ENCODE measurements around the gene CDCA7. TPM values are rescaled to one million over a fixed set of nuclear protein-coding genes. Genes with fewer than 3 reads are reported as not detected.

CDCA7 gene
- total RNA-seq, 1 donor from 2014 or later, result 7.1 TPM

DNA sequence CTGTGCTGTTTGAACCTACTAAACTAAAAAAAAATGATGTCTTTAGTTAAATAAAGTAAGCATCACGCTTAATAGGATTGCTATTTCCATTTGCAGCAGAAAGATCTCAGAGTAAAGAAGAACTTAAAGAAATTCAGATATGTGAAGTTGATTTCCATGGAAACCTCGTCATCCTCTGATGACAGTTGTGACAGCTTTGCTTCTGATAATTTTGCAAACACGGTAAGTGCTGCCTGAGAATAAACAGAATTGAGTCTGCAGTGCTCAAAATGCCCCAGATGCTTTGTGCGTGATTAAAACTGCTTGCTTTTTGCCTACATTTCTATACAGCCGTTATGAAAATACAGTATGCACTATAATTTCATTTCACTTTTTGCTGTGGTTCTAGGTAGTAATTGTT, 3.9 kb downstream of the CDCA7 start:
- H3K4me3 Mint-ChIP-seq (ENCODE audit: unreplicated experiment), result no peak overlapping the region
- H3K27me3 Mint-ChIP-seq (ENCODE audit: unreplicated experiment), result no peaks in the 10 kb centered on the region
- H3K36me3 Mint-ChIP-seq (ENCODE audit: unreplicated experiment), result peaks cover 2% of the 10 kb centered on the region
- H3K4me1 Mint-ChIP-seq (ENCODE audit: unreplicated experiment), result peaks cover 14% of the 10 kb centered on the region
- no peaks in the 10 kb centered on the region for H3K9me3 Mint-ChIP-seq (ENCODE audit: unreplicated experiment)
- no peak overlapping the region for H3K27ac Mint-ChIP-seq (ENCODE audit: unreplicated experiment)
- no peak for DNase-seq (ENCODE audit: extremely low spot score, unreplicated experiment)
- TF ChIP-seq, protein P1, sequence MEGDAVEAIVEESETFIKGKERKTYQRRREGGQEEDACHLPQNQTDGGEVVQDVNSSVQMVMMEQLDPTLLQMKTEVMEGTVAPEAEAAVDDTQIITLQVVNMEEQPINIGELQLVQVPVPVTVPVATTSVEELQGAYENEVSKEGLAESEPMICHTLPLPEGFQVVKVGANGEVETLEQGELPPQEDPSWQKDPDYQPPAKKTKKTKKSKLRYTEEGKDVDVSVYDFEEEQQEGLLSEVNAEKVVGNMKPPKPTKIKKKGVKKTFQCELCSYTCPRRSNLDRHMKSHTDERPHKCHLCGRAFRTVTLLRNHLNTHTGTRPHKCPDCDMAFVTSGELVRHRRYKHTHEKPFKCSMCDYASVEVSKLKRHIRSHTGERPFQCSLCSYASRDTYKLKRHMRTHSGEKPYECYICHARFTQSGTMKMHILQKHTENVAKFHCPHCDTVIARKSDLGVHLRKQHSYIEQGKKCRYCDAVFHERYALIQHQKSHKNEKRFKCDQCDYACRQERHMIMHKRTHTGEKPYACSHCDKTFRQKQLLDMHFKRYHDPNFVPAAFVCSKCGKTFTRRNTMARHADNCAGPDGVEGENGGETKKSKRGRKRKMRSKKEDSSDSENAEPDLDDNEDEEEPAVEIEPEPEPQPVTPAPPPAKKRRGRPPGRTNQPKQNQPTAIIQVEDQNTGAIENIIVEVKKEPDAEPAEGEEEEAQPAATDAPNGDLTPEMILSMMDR (IDR thresholded peaks at IDR 0.05), result no peak

DNA sequence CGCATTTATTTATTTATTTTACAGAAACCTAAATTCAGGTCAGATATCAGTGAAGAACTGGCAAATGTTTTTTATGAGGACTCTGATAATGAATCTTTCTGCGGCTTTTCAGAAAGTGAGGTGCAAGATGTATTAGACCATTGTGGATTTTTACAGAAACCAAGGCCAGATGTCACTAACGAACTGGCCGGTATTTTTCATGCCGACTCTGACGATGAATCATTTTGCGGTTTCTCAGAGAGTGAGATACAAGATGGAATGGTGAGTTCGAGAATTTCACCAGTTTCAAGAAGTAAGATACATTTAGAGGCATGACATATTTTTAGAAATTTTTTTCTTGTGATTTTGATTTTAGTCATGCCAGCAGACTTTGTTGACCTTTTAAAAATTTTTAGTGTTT, 4.6 kb downstream of the CDCA7 start:
- TF ChIP-seq, protein P1 (IDR thresholded peaks at IDR 0.05), result no peak
- Mint-ChIP-seq H3K4me3 (ENCODE audit: unreplicated experiment) (no peak overlapping the region), H3K27ac (ENCODE audit: unreplicated experiment) (no peak overlapping the region), H3K27me3 (ENCODE audit: unreplicated experiment) (no peaks in the 10 kb centered on the region), H3K36me3 (ENCODE audit: unreplicated experiment) (peaks cover 6% of the 10 kb centered on the region), H3K4me1 (ENCODE audit: unreplicated experiment) (peaks cover 11% of the 10 kb centered on the region), H3K9me3 (ENCODE audit: unreplicated experiment) (no peaks in the 10 kb centered on the region)
- DNase-seq (ENCODE audit: extremely low spot score, unreplicated experiment), result no peak

DNA sequence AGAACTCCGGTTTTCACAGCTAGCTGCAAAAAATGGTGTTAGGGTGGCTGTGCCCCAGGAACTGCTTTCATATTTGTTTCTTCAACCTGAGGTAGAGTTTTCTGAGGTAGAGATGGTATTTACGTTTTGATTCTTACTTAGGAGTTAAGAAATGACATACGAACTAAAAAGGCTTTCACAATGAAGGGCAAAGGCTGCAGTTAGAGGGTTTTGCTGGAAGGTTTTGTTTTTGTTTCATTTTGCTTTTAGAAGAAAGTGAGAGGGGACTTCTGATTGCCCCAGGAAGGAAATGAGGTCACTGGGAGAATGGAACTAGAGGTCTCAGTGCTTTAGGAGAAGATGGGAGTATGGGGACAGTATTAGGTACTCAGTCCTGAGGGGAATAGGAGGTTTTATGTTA, 15.5 kb downstream of the CDCA7 start:
- Mint-ChIP-seq H3K9me3 (ENCODE audit: unreplicated experiment) (no peaks in the 10 kb centered on the region), H3K4me3 (ENCODE audit: unreplicated experiment) (no peak overlapping the region), H3K27me3 (ENCODE audit: unreplicated experiment) (no peaks in the 10 kb centered on the region), H3K36me3 (ENCODE audit: unreplicated experiment) (peaks cover 6% of the 10 kb centered on the region), H3K4me1 (ENCODE audit: unreplicated experiment) (peaks cover 4% of the 10 kb centered on the region), H3K27ac (ENCODE audit: unreplicated experiment) (no peak overlapping the region)
- no peak for DNase-seq (ENCODE audit: extremely low spot score, unreplicated experiment)
- TF ChIP-seq, protein P1 (IDR thresholded peaks at IDR 0.05), result no peak

DNA sequence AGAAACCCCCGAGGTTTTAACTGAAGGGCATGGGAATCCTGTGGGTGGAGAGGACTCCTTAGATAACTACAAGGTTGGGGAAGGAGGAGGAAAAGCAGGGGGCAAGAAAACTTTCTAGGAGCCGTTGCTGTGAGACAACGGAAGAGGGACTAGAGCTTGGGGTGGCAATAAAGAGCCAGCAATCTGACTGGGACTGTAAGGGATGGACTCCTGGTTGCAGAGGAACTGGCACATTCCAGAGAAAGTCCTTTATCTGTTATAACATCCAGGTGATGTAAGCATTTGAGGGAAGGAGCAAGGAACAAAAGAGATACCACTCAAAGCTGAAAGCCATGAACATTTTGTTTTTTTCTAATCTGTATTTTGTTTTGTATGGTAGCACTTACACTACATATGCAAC, 16.4 kb downstream of the CDCA7 start:
- Mint-ChIP-seq H3K9me3 (ENCODE audit: unreplicated experiment) (no peaks in the 10 kb centered on the region), H3K4me1 (ENCODE audit: unreplicated experiment) (peaks cover 4% of the 10 kb centered on the region), H3K27ac (ENCODE audit: unreplicated experiment) (no peak overlapping the region), H3K36me3 (ENCODE audit: unreplicated experiment) (peaks cover 4% of the 10 kb centered on the region), H3K27me3 (ENCODE audit: unreplicated experiment) (no peaks in the 10 kb centered on the region), H3K4me3 (ENCODE audit: unreplicated experiment) (no peak overlapping the region)
- DNase-seq (ENCODE audit: extremely low spot score, unreplicated experiment), result no peak
- TF ChIP-seq, protein P1 (IDR thresholded peaks at IDR 0.05), result no peak

DNA sequence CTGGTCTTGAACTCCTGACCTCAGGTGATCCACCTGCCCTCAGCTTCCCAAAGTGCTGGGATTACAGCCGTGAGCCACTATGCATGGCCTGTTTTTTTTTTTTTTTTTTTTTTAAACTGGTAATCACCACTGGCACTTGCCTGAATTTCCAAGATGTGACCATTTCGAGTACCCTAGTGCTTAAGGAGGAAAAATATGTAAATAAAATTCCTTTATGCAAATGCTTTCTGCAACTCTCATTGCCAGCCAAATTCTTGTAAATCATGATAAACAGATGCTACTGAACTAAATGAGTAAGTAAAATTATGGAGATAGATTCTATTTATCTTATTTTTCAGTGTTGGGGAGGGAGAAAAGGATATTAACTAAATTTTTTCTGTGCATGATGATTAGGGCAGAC, 18.6 kb downstream of the CDCA7 start:
- H3K4me1 Mint-ChIP-seq (ENCODE audit: unreplicated experiment), result peaks cover 4% of the 10 kb centered on the region
- no peak for DNase-seq (ENCODE audit: extremely low spot score, unreplicated experiment)
- H3K27ac Mint-ChIP-seq (ENCODE audit: unreplicated experiment), result no peak overlapping the region
- TF ChIP-seq, protein P1 (IDR thresholded peaks at IDR 0.05), result no peak
- no peaks in the 10 kb centered on the region for H3K36me3 Mint-ChIP-seq (ENCODE audit: unreplicated experiment)
- no peaks in the 10 kb centered on the region for H3K27me3 Mint-ChIP-seq (ENCODE audit: unreplicated experiment)
- no peak overlapping the region for H3K4me3 Mint-ChIP-seq (ENCODE audit: unreplicated experiment)
- H3K9me3 Mint-ChIP-seq (ENCODE audit: unreplicated experiment), result no peaks in the 10 kb centered on the region
